DMS79 (cell line): ENCODE data around the gene SNTB2.
"Not testable (repeated sequence)": the region's sequence is repeated elsewhere in the genome, so short reads cannot be mapped to it uniquely, and the experiment has no call there.

Experiments used
- DNase-seq: peaks from one replicate; lab custom pipeline; 2025; lab: John Stamatoyannopoulos, UW

The SNTB2 gene

DNA sequence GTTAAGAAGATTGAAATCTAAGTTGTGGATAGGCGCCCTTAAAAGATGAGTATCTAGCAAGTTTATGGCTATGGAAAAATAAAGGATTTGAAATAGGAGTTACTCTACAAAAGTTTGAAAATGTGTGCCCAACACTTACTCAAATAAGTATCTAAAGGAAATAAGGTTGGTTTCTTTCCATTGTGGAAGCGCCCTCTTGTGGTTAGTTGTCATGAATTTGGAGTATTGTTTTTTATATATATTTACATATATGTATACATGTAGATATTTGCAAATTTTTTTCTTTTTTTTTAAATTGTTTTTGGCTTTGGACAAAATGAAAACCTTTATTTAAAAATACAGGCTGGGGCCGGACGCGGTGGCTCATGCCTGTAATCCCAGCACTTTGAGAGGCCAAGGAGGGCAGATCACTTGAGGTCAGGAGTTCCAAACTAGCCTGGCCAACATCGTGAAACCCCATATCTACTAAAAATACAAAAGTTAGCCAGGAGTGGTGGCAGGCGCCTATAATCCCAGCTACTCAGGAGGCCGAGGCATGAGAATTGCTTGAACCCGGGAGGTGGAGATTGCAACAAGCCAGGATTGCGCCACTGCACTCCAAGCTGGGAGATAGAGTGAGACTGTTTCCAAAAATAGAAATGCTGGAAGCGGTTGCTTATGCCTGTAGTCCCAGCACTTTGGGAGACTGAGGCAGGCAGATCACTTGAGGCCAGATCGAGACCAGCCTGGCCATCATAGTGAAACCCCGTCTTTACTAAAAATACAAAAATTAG is 100.2 kb downstream of the SNTB2 start:
- DNase-seq: no peak

DNA sequence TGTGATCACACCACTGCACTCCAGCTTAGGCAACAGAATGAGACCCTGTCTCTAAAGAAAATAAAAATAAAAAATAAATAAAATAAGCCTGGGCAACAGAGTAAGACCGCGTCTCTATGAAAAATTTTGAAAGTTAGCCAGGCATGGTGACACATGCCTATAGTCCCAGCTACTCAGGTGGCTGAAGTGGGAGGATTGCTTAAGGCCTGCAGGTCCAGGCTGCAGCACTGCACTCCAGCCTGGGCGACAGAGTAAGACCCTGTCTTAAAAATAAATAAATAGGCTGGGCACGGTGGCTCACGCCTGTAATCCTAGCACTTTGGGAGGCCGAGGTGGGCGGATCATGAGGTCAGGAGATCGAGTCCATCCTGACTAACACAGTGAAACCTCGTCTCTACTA is 104.7 kb downstream of the SNTB2 start:
- DNase-seq: not testable (repeated sequence)

DNA sequence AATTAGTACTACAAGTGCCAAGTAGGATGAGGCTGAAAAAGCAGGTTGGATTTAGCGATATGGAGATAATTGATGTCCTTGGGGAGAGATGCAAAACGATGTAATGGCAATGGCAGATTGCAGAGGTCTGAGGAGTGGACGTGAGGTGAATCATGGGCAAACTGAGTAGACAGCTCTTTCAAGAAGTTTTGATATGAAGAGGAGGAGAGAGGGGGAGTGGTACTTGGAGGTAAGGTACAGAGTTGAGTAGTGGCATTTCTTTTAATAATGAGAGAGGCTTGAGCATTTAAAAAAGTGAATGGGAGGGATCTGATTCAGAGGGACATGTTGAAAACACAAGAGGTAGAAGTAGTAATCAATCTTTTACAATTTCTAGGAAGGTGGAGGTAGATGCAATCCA is 106.4 kb downstream of the SNTB2 start:
- no peak for DNase-seq

- DNase-seq: no peak
Measured at GRCh38 chr16:69294051-69294450, 107.1 kb downstream of the SNTB2 start.

DNA sequence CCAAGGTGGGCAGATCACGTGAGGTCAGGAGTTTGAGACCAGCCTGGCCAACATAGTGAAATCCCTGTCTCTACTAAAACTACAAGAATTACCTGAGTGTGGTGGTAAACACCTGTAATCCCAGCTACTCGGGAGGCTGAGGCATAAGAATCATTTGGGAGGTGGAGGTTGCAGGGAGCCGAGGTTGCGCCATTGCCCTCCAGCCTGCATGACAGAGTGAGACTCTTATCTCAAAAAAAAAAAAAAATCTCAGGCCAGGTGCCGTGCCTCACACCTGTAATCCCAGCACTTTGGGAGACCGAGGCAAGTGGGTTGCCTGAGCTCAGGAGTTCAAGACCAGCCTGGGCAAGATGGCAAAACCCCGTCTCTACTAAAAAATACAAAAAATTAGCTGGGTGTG is 109.8 kb downstream of the SNTB2 start:
- DNase-seq: not testable (repeated sequence)

DNA sequence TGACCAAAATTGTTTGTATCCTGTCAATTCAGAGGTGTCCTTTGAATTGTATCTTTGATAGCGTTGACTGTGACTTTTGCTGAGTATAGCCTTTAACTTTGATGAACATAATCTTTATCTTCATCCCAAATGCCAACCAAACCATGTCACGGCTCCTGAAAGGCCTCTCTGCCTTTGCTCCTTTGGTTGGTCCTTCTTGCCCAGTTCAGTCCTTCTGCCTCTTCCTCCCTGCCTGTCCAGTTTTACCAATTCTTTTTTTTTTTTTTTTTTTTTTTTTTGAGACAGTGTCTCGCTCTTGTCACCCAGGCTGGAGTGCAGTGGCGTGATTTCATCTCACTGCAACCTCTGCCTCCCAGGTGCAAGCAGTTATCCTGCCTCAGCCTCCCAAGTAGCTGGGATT is 111.3 kb downstream of the SNTB2 start:
- no peak for DNase-seq

DNA sequence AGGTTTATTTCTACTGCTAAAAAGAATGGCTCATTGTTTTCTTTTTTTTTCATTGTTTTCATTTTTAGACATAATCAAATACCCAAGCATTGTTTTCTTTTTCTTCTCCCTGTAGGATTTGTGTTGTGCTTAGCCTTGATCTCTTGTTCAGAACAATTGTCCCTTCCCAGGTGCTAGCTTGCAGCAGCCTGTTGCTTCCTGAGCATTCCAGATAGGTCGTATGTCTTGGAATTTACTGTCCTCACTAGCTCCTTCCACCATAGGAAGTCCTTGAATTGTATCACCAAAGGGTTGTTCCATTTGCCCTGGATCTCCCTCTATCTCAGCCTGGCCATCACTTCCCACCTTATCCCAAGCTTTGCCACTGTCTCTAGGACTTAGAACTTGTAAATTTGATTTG is 114.2 kb downstream of the SNTB2 start:
- DNase-seq: no peak

DNA sequence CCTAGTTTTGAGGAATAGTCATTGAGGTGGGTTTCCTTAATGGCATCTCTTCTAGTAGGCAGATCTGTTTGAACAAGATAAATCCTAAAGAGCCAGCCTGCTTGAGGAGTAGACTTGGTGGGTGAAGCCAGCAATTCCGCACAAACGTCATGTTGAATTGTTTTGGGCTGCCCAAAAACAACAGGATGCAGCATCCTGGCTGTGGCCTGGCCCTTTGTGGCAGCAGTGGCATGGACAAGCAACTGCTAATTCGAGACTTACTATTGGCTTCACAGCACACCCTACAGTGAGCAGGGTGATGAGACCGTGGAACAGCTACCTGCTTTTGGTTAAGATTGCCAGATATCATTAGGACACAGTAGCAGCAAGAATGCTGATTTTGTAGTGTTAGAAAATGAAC is 114.9 kb downstream of the SNTB2 start:
- no peak for DNase-seq

DNA sequence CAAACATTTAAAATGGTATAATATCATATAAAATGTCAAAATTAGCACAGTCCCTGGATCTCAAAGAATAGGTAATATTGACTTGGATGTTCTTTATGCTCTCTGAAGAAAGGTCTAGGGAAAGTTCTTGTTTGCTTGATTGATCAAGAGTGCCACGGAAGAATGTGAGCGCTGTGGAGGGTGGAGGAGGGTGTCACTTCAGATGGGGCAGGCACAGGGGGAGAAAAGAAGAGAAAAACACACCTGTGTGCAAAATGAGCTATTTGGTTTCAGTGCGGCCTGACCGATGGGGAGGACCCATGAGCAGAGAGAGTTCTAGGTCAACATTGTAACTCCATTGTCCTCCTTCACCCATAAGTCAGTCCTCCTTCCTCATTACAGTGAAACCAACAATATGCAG is 115.3 kb downstream of the SNTB2 start:
- DNase-seq: no peak

DNA sequence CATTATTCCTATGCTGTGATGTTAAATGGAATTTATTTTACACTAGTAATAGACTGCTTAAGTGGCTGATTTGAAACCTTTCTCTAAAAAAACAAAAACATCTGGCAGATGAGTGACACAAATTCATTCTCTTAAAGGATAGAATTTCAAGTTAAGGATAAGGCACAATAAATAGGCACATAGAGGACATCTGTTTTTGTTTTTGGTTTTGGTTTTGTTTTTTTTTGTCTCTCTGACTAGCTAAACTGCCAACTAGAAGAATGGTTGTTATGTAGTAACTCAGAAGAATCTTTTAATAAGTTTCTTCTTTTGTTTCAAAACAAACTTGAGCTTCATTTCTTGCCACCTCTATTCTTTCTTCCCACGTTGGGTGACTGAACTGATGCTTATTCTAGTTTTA is 119.1 kb downstream of the SNTB2 start:
- no peak for DNase-seq

DNA sequence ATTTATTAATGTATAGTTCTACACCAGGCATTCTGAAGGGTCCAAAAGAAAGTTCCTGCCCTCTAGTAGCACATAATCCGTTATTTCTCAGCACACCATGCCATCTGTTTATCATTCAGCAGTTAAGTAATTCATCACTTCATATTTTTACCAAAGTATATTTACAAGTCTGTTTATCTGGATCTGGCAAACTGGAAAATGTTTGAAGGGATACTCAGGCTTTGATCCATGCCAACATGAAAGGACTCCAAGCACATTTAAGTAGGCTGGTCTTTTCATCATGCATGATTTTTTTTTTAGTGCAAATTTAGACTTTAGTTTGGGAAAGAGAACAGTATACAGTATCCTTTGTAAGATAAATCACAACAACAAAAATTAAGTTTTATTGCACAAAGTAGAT is 120.1 kb downstream of the SNTB2 start:
- no peak for DNase-seq

DNA sequence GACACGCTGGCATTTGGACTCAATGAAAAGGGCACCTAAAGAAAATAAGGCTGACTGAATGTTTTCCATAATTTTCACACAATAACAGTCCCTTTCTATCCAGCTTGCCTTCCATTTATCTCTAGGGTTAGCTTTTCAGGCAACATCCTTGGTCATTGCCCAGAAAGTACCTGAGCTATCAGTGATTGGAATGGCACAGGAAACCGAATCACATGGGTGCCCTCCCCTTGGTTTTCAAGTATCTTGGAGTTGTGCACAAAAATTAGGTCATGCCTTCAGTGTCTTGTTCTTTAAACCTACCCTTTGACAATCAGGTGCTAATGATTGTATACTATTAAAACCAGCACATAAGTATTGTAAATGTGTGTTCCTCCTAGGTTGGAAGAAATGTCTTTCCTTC is 120.9 kb downstream of the SNTB2 start:
- DNase-seq: no peak

DNA sequence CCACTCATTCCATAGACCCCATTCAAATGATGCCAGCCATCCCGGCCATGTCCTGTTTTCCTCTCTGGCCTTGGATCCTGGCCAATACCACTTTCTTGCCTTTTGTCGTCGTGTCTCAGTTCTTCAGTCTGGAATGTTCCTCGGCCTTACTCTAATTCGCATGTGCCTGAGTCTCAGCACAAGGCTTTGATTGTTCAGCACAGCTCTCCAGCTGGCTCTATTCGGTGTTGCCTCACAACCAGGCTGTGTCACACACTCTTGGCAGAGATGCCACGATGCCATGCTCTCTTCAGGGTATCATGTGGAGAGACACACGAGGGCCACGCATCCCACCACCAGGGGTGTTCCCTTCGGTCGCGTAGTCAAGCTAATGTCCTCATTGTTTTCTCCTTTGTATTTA is 122.4 kb downstream of the SNTB2 start:
- DNase-seq: no peak

- peak; percentile 58 for DNase-seq
Measured at GRCh38 chr16:69310653-69311532, 123.9 kb downstream of the SNTB2 start, which contains the start of gene VPS4A. Gene VPS4A (plus strand): TSS chr16:69311350. CDS start chr16:69311512, 162 bp downstream.

DNA sequence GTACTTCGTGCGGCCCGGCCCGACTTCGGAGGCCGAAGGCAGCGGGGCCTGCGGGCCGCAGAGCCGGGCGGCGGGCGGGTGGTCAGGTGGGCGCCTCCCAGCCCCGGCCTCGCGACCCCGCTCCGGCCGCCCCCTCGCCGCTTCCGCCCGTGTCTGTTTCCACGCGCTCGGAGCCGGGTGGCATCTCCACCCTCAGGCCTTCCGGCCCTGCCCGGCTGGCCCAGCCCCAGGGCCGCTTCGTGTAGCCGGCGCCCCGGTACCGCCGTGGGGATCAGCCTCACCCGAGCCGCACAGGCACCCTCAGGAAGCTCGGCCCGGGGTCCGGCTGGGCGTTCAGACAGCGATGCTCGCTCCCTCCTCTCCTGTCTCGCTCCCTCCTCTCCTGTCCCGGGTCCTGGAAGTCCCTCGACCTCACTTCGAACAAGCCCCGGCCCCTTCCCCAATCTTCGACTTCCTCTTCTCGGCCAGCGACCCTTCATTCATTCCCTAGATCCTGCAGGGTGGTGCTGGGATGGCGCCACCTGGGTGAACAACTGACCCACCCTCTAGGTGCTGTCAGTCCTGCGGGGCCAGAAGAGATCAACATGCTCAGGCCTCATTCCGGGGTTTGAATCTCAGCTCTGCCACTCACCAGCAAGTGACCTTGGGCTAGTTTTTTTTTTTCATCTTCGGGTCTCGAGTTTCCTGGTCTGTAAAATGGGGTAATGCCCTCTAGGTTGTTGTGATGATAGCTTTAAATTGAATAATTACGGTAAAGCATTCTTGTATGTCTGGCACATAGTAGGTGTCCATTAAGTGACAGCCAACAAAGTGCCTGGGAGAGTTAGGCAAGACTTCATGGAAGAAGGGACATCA is 124.8 kb downstream of the SNTB2 start:
- no peak for DNase-seq

GRCh38 chr16:69313469-69313868 is 126.5 kb downstream of the SNTB2 start:
- DNase-seq: no peak

- DNase-seq: no peak
Measured at GRCh38 chr16:69314534-69314933, 127.6 kb downstream of the SNTB2 start.

DNA sequence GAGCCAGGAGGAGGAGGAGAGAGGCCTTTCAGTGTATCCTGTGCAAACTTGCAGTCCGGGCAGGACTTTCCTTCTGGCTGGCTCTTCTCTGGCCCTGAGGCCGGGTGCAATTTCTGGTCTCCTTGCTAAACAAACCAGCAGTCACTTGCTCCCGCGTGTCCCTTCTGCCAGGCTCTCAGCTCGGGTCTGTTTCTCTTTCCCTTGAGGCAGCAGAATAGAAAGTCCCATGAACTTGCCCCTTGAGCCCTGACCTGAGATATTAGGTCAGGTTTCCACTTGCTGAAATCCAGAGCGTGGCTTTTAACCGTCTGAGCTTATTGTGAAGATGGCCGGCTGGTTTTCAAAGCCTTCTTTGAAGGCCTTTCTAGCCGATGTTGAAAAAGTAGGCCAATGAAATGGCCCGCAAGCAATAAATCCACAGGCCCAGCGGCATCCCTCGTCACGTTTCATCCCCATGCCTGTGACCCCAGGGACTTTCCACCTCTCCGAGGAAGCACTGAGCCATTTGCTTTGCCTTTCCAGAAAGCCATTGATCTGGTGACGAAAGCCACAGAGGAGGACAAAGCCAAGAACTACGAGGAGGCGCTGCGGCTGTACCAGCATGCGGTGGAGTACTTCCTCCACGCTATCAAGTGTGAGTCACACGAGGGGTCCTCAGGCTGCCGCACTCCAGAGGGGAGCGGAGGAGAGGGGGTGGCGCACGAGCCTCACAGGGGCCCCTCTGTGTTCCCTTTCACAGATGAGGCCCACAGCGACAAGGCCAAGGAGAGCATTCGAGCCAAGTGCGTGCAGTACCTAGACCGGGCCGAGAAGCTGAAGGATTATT is 128.7 kb downstream of the SNTB2 start:
- DNase-seq: no peak

GRCh38 chr16:69316595-69317034 is 129.7 kb downstream of the SNTB2 start:
- DNase-seq: no peak

GRCh38 chr16:69318177-69318910 is 131.4 kb downstream of the SNTB2 start:
- DNase-seq: no peak

DNA sequence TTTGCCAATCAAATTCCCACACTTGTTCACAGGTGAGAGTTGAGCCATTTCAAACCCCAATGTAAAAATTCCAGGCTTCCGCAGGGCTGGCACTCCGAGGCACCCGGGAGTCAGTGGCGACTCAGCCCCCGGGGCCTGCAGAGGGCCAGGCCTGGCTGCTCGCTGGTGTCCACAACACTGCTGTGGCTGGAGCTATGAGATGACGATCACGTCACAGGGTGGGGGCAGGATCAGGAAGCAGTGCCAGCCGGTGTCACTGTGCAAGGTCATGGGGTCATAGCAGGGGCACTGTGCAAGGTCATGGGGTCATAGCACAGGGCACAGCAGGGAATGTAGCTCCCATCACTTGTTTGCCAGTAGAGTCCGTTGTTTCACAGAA is 131.9 kb downstream of the SNTB2 start:
- DNase-seq: no peak
